K562 treated with DMSO at 1 percent for 12 hours (cell line): Measurements from ENCODE around the gene S100A11. TPM values are rescaled to one million over a fixed set of nuclear protein-coding genes. Genes with fewer than 3 reads are reported as not detected.

Experiments
- total RNA-seq: library from RNA; unstranded; fragments of 300-600 nt; gene quantifications from 2 replicates; pipeline ENCODE4 v1.2.3, GENCODE V29; 2022; ENCODE audit not compliant: insufficient read depth

Gene S100A11
- total RNA-seq: 532 and 585 TPM in 2 replicates

GRCh38 chr1:152036267-152037216 lies at the start of gene S100A11:
Gene S100A11, minus strand, starts transcription at chr1:152037004. Its CDS starts 89 bp downstream, at chr1:152036915.

GRCh38 chr1:151993734-151994496 lies 42.9 kb downstream of the S100A11 start, which contains the start of gene S100A10:
Gene S100A10, minus strand, starts transcription at chr1:151993859. Its CDS starts 7,629 bp downstream, at chr1:151986230.

Other genes starting within 250 kb of the S100A11 start
- 5.3 and 14.2 TPM in 2 replicates for gene TDRKH, start 246.5 kb downstream of the S100A11 start, total RNA-seq
- gene LINGO4, start 231.6 kb downstream of the S100A11 start, total RNA-seq: not detected in 2 replicates
- gene RORC, start 205.2 kb downstream of the S100A11 start, total RNA-seq: not detected in 2 replicates
- gene C2CD4D, start 197.2 kb downstream of the S100A11 start, total RNA-seq: not detected in 2 replicates
- gene THEM5, start 183.3 kb downstream of the S100A11 start, total RNA-seq: not detected in 2 replicates
- gene THEM4, start 127.5 kb downstream of the S100A11 start, total RNA-seq: 12.1 and 30.6 TPM in 2 replicates
- not detected in 2 replicates for gene S100A10, start 43.1 kb downstream of the S100A11 start, total RNA-seq
- gene TCHHL1, start 52.1 kb upstream of the S100A11 start, total RNA-seq: not detected in 2 replicates
- not detected in 2 replicates for gene TCHH, start 78.4 kb upstream of the S100A11 start, total RNA-seq
- gene RPTN, start 122.2 kb upstream of the S100A11 start, total RNA-seq: not detected in 2 replicates
- not detected in 2 replicates for gene HRNR, start 187.2 kb upstream of the S100A11 start, total RNA-seq